Parathyroid adenoma (tissue), 2 donors: ENCODE results near the gene CACHD1.

ENCODE experiments used
- H2AFZ ChIP-seq: fragments of 300-600 bp; sonication (generic); one replicate; pipeline ENCODE4 v1.7.0; 2017; ENCODE audit warnings: antibody characterized with exemption, mild to moderate bottlenecking
- H3K27ac ChIP-seq: fragments of 300-600 bp; sonication (generic); one replicate; pipeline ENCODE4 v1.7.0; 2017
- H3K27me3 ChIP-seq: fragments of 300-600 bp; sonication (generic); one replicate; pipeline ENCODE4 v1.7.0; 2017; ENCODE audit warnings: low read length; ENCODE audit not compliant: control insufficient read depth, insufficient read depth
- H3K36me3 ChIP-seq: fragments of 300-600 bp; sonication (generic); one replicate; pipeline ENCODE4 v1.7.0; 2017; ENCODE audit warnings: low read length; ENCODE audit not compliant: control insufficient read depth, insufficient read depth
- H3K4me1 ChIP-seq: fragments of 300-600 bp; sonication (generic); one replicate; pipeline ENCODE4 v1.7.0; 2017; ENCODE audit warnings: control low read depth
- H3K4me2 ChIP-seq: fragments of 300-600 bp; sonication (generic); one replicate; pipeline ENCODE4 v1.7.0; 2017; ENCODE audit warnings: low read length
- H3K4me3 ChIP-seq: fragments of 300-600 bp; sonication (generic); one replicate; pipeline ENCODE4 v1.7.0; 2017; ENCODE audit warnings: low read depth, low read length
- H3K79me2 ChIP-seq: fragments of 300-600 bp; sonication (generic); one replicate; pipeline ENCODE4 v1.7.0; 2017; ENCODE audit warnings: control low read depth
- H3K9ac ChIP-seq: fragments of 300-600 bp; sonication (generic); one replicate; pipeline ENCODE4 v1.7.0; 2017; ENCODE audit warnings: mild to moderate bottlenecking
- H3K9me3 ChIP-seq: fragments of 300-600 bp; sonication (generic); one replicate; pipeline ENCODE4 v1.7.0; 2017; ENCODE audit warnings: low read length; ENCODE audit not compliant: control insufficient read depth
- CTCF ChIP-seq: fragments of 300-600 bp; sonication (generic); IDR thresholded peaks from one replicate; pipeline ENCODE4 v1.7.0; 2017; ENCODE audit warnings: antibody characterized with exemption, mild to moderate bottlenecking
- donor health status: primary hyperparathyroidism.

The CACHD1 gene

GRCh38 chr1:64426681-64427080, 43.2 kb upstream of the CACHD1 start:
- Histone ChIP-seq H3K27ac (no peak overlapping the region), H3K9me3 (no peaks in the 10 kb centered on the region), H3K79me2 (no peaks in the 10 kb centered on the region), H3K4me1 (no peaks in the 10 kb centered on the region), H3K27me3 (no peaks in the 10 kb centered on the region), H3K36me3 (no peaks in the 10 kb centered on the region), H2AFZ (no peak overlapping the region), H3K9ac (no peak overlapping the region), H3K4me2 (no peak overlapping the region), H3K4me3 (no peak overlapping the region)
- TF ChIP-seq CTCF = no peak

GRCh38 chr1:64427879-64428278, 42.0 kb upstream of the CACHD1 start:
- no peak overlapping the region for H2AFZ ChIP-seq
- H3K4me1 ChIP-seq = no peaks in the 10 kb centered on the region
- TF ChIP-seq CTCF = no peak
- no peaks in the 10 kb centered on the region for H3K9me3 ChIP-seq
- H3K79me2 ChIP-seq = no peaks in the 10 kb centered on the region
- no peak overlapping the region for H3K4me2 ChIP-seq
- H3K27ac ChIP-seq = no peak overlapping the region
- H3K27me3 ChIP-seq = no peaks in the 10 kb centered on the region
- no peak overlapping the region for H3K9ac ChIP-seq
- no peak overlapping the region for H3K4me3 ChIP-seq
- no peaks in the 10 kb centered on the region for H3K36me3 ChIP-seq

- H3K4me2 ChIP-seq = no peak overlapping the region
- H3K4me1 ChIP-seq = no peaks in the 10 kb centered on the region
- no peak overlapping the region for H3K27ac ChIP-seq
- no peak overlapping the region for H3K9ac ChIP-seq
- H3K9me3 ChIP-seq = no peaks in the 10 kb centered on the region
- H3K27me3 ChIP-seq = no peaks in the 10 kb centered on the region
- H3K36me3 ChIP-seq = no peaks in the 10 kb centered on the region
- H3K79me2 ChIP-seq = no peaks in the 10 kb centered on the region
- no peak overlapping the region for H2AFZ ChIP-seq
- no peak for TF ChIP-seq CTCF
- H3K4me3 ChIP-seq = no peak overlapping the region
These were observed 36.6 kb upstream of the CACHD1 start for GRCh38 chr1:64433308-64433707.

GRCh38 chr1:64433747-64434146, 36.2 kb upstream of the CACHD1 start:
- H3K4me2 ChIP-seq = no peak overlapping the region

More at GRCh38 chr1:64433747-64434146, 36.2 kb upstream of the CACHD1 start:
- Histone ChIP-seq H3K36me3 (no peaks in the 10 kb centered on the region), H2AFZ (no peak overlapping the region), H3K27ac (no peak overlapping the region), H3K79me2 (no peaks in the 10 kb centered on the region), H3K27me3 (no peaks in the 10 kb centered on the region), H3K4me1 (no peaks in the 10 kb centered on the region), H3K4me3 (no peak overlapping the region), H3K9me3 (no peaks in the 10 kb centered on the region), H3K9ac (no peak overlapping the region)
- TF ChIP-seq CTCF = no peak
